Right lobe of liver (tissue), 6 donors: ENCODE measurements around the gene CLSTN1. TPM values are rescaled to one million over a fixed set of nuclear protein-coding genes. Genes with fewer than 3 reads are reported as not detected.

Source experiments
- ATAC-seq, 4 donors: fragments of 200-7000 bp; cut with Tn5 transposase; one replicate each; pipeline ENCODE4 v1.9.1; 2020; ENCODE audit warnings: mild to moderate bottlenecking in 4 of 4, moderate library complexity in 4 of 4
- DNase-seq, 3 donors: peaks; one replicate each; pipeline ENCODE4 v3.0.0-alpha.2; 2020
- H3K27ac ChIP-seq, 3 donors: fragments of 200-600 bp; one replicate each; pipeline ENCODE4 v1.8.0; 2022
- H3K27me3 ChIP-seq, 2 donors: fragments of 200-600 bp; one replicate each; pipeline ENCODE4 v1.8.0; 2022
- H3K36me3 ChIP-seq, 4 donors: fragments of 200-600 bp; sonication (generic) in 1 of 4; one replicate each; pipeline versions ENCODE4 v1.5.1 to v1.8.0; 2017 to 2022; ENCODE audit warnings: control low read depth in 1 of 4
- H3K4me1 ChIP-seq, 4 donors: fragments of 200-600 bp; sonication (generic) in 1 of 4; one replicate each; pipeline versions ENCODE4 v1.5.1 to v1.8.0; 2017 to 2022; ENCODE audit warnings: control low read depth in 1 of 4
- H3K4me3 ChIP-seq, 3 donors: fragments of 200-600 bp; one replicate each; pipeline ENCODE4 v1.8.0; 2022
- H3K9me3 ChIP-seq, 4 donors: fragments of 200-600 bp; sonication (generic) in 1 of 4; one replicate each; pipeline versions ENCODE4 v1.5.1 to v1.8.0; 2017 to 2022; ENCODE audit warnings: control low read depth in 1 of 4
- POLR2A ChIP-seq: fragments of 450-650 bp; IDR thresholded peaks from one replicate; pipeline ENCODE4 v1.6.1; 2017; ENCODE audit warnings: antibody characterized with exemption, mild to moderate bottlenecking
- WGBS: methylation state at CpG from one replicate; pipeline ENCODE4 v1.1.6; 2018; ENCODE audit warnings: low coverage, low lambda C conversion rate; ENCODE audit not compliant: insufficient coverage; ENCODE audit errors: missing lambda C conversion rate; 5-methylcytosine and 5-hydroxymethylcytosine counted together
- intact Hi-C, 2 donors: fragments of 100-400 bp; cut with DNase I; formaldehyde crosslinking; loops; one replicate each; pipeline versions ENCODE4 v1.11.2 to v1.14.1; 2022
- total RNA-seq, 6 experiments: library from RNA; depleted of rRNA in 2 of 6; stranded (reverse); fragments of >200 nt in 2 of 6; fragmentation: NEBNext Ultra II Directional in 3 of 6; extraction: Animal tissue kit (Norgen Biotek cat#: 25700) in 3 of 6; gene quantifications; one replicate each; pipeline versions ENCODE4 v1.1.0 to v1.2.4, GENCODE V29; 2016 to 2023
- TF ChIP-seq, protein P1 (sequence below), 4 donors: fragments of 200-600 bp in 3 of 4; fragments of 450-650 bp in 1 of 4; IDR thresholded peaks; one replicate each; pipeline versions ENCODE4 v1.5.1 to v1.8.0; 2016 to 2022; ENCODE audit warnings: antibody characterized with exemption in 4 of 4, mild to moderate bottlenecking in 2 of 4
- donor health status: DM: no; HTN: yes; CAD: no.
- donor health status: DM: no; HTN: no; CAD: no.
- donor health status: DM: no; HTN: no; CAD: no.
- donor health status: DM: no; HTN: yes; CAD: no.
- donor health status: DM: no; HTN: yes; CAD: no.

CLSTN1 gene
- total RNA-seq, 6 experiments from 2014 or later: 4.4 to 9.9 (median 8.3) TPM

DNA sequence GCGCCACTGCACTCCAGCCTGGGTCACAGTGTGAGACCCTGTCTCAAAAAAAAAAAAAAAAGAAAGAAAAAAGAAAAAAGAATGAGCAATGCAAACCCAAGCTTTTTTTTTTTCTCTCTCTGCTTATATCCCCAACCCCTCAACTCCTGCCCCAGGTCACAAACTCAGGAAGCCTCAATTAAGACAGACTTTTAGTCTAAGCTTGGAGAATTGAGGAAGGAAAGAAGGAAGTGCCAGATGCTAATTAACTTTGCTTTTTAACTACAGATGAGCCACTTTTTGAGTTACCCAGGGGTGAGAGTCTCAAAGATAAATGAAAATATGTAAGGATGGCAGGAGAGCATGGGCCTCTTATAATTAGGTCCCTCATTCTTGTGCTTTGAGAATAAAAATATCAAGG lies 139.0 kb downstream of the CLSTN1 start:
- Histone ChIP-seq H3K4me3 (no peak overlapping the region), H3K27me3 (no peaks in the 10 kb centered on the region), H3K9me3 (no peaks in the 10 kb centered on the region), H3K27ac (no peak overlapping the region), H3K36me3 (no peaks in the 10 kb centered on the region), H3K4me1 (peaks cover 0 to 22% (median 5%) of the 10 kb centered on the region in 4 donors)
- intact Hi-C loops: no loop called here
- ATAC-seq: no peak
- 100% methylated on average over 1 of the region's 1 CpG for WGBS
- DNase-seq: no peak
- TF ChIP-seq, protein P1, sequence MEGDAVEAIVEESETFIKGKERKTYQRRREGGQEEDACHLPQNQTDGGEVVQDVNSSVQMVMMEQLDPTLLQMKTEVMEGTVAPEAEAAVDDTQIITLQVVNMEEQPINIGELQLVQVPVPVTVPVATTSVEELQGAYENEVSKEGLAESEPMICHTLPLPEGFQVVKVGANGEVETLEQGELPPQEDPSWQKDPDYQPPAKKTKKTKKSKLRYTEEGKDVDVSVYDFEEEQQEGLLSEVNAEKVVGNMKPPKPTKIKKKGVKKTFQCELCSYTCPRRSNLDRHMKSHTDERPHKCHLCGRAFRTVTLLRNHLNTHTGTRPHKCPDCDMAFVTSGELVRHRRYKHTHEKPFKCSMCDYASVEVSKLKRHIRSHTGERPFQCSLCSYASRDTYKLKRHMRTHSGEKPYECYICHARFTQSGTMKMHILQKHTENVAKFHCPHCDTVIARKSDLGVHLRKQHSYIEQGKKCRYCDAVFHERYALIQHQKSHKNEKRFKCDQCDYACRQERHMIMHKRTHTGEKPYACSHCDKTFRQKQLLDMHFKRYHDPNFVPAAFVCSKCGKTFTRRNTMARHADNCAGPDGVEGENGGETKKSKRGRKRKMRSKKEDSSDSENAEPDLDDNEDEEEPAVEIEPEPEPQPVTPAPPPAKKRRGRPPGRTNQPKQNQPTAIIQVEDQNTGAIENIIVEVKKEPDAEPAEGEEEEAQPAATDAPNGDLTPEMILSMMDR (IDR thresholded peaks at IDR 0.05): no peak
- TF ChIP-seq POLR2A: no peak

DNA sequence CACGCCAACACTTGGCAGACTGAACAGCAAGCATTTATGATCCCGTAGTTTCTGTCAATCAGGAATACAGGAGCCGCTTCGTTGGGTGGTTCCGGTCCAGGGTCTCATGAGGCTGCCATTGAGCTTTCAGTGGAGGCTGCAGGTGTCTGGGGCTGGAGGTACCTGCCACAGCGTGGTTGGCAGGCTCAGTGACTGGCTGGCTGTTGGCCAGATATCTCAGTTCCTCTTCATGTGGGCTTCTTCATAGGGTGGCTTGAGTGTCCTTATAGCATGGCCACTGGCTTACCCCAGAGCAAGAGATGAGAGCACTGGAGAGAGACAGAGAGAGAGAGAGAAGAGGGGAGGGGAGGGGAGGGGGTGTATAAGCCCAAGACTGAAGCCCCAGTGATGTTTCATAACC lies 142.9 kb downstream of the CLSTN1 start:
- ATAC-seq (no peak), DNase-seq (no peak)
- WGBS: 80% methylated on average over 1 of the region's 6 CpGs
- intact Hi-C loops: no loop called here
- no peaks in the 10 kb centered on the region for H3K27me3 ChIP-seq
- no peaks in the 10 kb centered on the region for H3K4me1 ChIP-seq
- H3K9me3 ChIP-seq: no peaks in the 10 kb centered on the region
- no peaks in the 10 kb centered on the region for H3K36me3 ChIP-seq
- no peak overlapping the region for H3K4me3 ChIP-seq
- no peak for TF ChIP-seq POLR2A
- TF ChIP-seq, protein P1 (IDR thresholded peaks at IDR 0.05): no peak
- H3K27ac ChIP-seq: no peak overlapping the region

DNA sequence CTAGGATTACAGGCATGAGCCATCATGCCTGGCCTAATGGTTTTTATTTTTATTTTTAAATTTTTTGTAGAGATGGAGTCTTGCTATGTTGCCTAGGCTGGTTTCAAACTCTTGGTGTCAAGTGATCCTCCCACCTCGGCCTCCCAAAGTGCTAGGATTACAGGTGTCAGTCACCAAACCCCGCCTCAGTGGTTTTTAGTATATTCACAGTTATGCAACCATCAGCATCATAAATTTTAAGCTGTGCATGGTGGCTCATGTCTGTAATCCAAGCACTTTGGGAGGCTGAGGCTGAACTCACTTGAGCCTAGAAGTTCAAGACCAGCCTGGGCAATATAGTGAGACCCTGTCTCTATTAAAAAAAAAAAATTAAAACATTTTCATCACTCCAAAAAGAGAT lies 143.7 kb downstream of the CLSTN1 start:
- Histone ChIP-seq H3K4me1 (no peaks in the 10 kb centered on the region), H3K36me3 (no peaks in the 10 kb centered on the region), H3K27ac (no peak overlapping the region), H3K27me3 (no peaks in the 10 kb centered on the region), H3K9me3 (no peaks in the 10 kb centered on the region), H3K4me3 (no peak overlapping the region)
- TF ChIP-seq POLR2A: no peak
- TF ChIP-seq, protein P1 (IDR thresholded peaks at IDR 0.05): no peak
- ATAC-seq: no peak
- whole genome bisulfite sequencing: 88% methylated on average over 2 of the region's 2 CpGs
- no peak for DNase-seq
- intact Hi-C loops: no loop called here

Other genes with a start within 250 kb of the CLSTN1 start
- 1 to 10 TPM; 1.6 to 5.8 (median 3.0) TPM for gene TMEM201, start 235.1 kb downstream of the CLSTN1 start, total RNA-seq
- 1 to 10 TPM; 1.4 to 5.8 (median 2.6) TPM for gene PIK3CD, start 172.2 kb downstream of the CLSTN1 start, total RNA-seq
- 10 to 100 TPM in 3 of 6 experiments, 1 to 10 TPM in 3; 8.0 to 19.2 (median 10.0) TPM for gene CTNNBIP1, start 86.3 kb upstream of the CLSTN1 start, total RNA-seq
- 10 to 100 TPM; 10.6 to 18.5 (median 15.9) TPM for gene LZIC, start 119.4 kb upstream of the CLSTN1 start, total RNA-seq
- gene NMNAT1, start 119.5 kb upstream of the CLSTN1 start, total RNA-seq: 1 to 10 TPM; 5.3 to 8.8 (median 7.6) TPM
- 1 to 10 TPM; 1.7 to 5.1 (median 3.0) TPM for gene RBP7, start 173.3 kb upstream of the CLSTN1 start, total RNA-seq
- 10 to 100 TPM; 11.4 to 27.9 (median 22.6) TPM for gene UBE4B, start 209.0 kb upstream of the CLSTN1 start, total RNA-seq